ENCODE results near the gene WBP2NL. TPM values are rescaled to one million over a fixed set of nuclear protein-coding genes. Genes with fewer than 3 reads are reported as not detected.

The WBP2NL gene
- polyA plus RNA-seq, 2 of the 4 experiments (the other 2 are of a cell fraction): 0.10 to 0.14 TPM

DNA sequence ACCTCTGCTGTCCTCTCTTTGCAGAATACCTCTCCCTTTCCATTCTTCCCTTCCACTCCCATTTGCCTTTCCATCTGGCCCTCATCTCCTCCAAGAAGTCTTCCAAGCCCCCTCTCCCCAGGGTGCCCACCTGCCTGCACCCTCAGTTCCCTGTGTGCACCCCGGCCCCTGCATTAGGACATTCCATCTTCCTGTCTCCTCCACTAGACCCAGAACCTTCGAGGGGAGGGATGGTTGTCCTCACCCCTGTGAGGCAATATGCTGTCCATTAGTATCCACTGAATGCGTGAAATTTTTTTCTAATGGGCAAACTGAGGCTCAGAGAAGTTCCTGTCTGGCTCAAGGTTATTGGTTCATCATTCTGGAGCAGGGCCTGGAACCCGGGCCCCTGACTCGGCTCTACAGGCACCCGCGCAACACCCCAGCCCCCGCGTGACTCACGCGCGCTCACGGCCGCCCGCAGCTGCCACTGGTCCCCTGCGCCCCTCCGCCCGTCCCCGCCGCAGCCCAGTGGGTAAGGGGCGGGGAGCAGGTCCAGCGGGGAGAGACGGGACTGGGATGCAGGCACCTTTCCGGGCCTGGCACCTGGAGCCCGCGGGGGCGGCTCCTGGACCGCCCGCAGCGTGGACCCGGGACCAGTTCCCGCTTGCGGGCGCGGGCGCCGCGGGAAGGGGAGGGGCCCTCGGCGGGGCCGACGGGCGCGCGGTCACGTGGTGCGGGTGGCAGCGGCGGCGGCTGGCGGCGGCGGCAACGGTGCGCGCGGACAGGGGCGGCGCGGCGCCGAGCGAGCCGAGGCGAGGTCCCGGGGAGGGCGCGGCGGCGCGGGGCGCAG lies 22.3 kb upstream of the WBP2NL start:
- Histone ChIP-seq H3K27ac (peak overlapping the region; percentile 66 to 84), H3K4me3 (peak overlapping the region; percentile 58), H3K4me1 (no peaks in the 10 kb centered on the region), H3K4me2 (peak overlapping the region; percentile 97), H3K9me3 (no peaks in the 10 kb centered on the region)
- TF ChIP-seq KDM5A (IDR thresholded peaks at IDR 0.05) (no peak), ESRRA (IDR thresholded peaks at IDR 0.05; ENCODE audit: borderline replicate concordance, low read length) (no peak), MAFK (IDR thresholded peaks at IDR 0.05; ENCODE audit: partially characterized antibody) (no peak)
- ChIA-PET POLR2A (no interaction called here), CTCF (interaction anchor here (1.6 kb wide), 1 partner anchor 9 kb away, joined by 4 read pairs; no protein-coding TSS in a partner anchor)
- no peak for FAIRE-seq
- WGBS (ENCODE audit: missing lambda C conversion rate): 15% methylated on average over 6 of the region's 72 CpGs
- DNase-seq (ENCODE audit: low read depth in 1 of 2, low spot score in 1 of 2): no peak
- peak; percentile 39 to 41; a peak in 5 of 6 replicates for ATAC-seq

DNA sequence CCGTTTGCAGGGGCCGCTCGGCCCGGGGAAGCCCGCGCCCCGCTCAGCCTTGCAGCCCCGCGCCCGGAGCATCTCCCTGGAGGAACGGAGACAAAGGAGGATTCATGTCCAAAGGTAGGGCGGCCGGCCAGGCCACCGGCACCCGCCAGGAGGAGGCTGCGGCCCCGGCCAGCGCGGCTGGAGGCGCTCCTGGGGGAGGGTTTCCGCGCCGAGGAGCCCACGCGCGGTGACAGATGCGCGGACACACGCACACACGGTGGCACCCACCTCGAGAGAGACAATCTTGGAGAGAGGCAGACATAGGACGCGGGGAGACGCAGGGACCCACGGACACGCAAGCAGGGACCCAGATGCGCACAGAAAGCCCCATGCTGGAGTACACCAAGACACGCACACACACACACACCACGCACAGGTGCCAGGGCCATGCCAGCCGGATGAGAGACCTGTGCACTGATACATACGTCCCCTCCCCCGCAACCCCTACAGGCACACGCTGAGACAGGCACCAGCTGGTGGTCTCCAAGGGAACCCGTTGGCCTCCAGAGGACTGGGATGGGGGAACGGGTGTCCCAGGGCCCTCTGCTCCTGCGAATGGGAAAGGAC lies 21.5 kb upstream of the WBP2NL start:
- peak overlapping the region; percentile 97 for H3K4me2 ChIP-seq
- no peaks in the 10 kb centered on the region for H3K9me3 ChIP-seq
- ChIA-PET POLR2A (no interaction called here), CTCF (interaction anchor here (0.6 to 1.0 kb wide), 2 partner anchors 13 to 16 kb away, joined by 4 read pairs; no protein-coding TSS in a partner anchor)
- ATAC-seq (peak; percentile 32 to 41; a peak in 5 of 6 replicates), DNase-seq (ENCODE audit: low read depth in 1 of 2, low spot score in 1 of 2) (no peak), FAIRE-seq (no peak)
- 32% methylated on average over 4 of the region's 46 CpGs for WGBS (ENCODE audit: missing lambda C conversion rate)
- TF ChIP-seq, protein P1, sequence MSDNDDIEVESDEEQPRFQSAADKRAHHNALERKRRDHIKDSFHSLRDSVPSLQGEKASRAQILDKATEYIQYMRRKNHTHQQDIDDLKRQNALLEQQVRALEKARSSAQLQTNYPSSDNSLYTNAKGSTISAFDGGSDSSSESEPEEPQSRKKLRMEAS (IDR thresholded peaks at IDR 0.05): no peak
- TF ChIP-seq HDAC2 (IDR thresholded peaks at IDR 0.05): no peak
- no peak for TF ChIP-seq HOXB5 (CRISPR knock-in tag; IDR thresholded peaks at IDR 0.05)
- TF ChIP-seq MAZ (IDR thresholded peaks at IDR 0.05; ENCODE audit: borderline replicate concordance, low read depth, low read length): no peak
- no peak for TF ChIP-seq RARB (CRISPR knock-in tag; IDR thresholded peaks at IDR 0.05)
- TF ChIP-seq CHD4 (IDR thresholded peaks at IDR 0.05; ENCODE audit: borderline replicate concordance): no peak
- TF ChIP-seq ZC3H11A (IDR thresholded peaks at IDR 0.05): no peak
- no peak for TF ChIP-seq RFX5 (IDR thresholded peaks at IDR 0.05)
- TF ChIP-seq ZFP36 (IDR thresholded peaks at IDR 0.05; ENCODE audit: borderline replicate concordance, partially characterized antibody): no peak
- no peak for TF ChIP-seq CBX2 (IDR thresholded peaks at IDR 0.05; ENCODE audit: borderline replicate concordance, low read depth)
- no peak for TF ChIP-seq SMC3 (IDR thresholded peaks at IDR 0.05)
- no peak for TF ChIP-seq MAFK (IDR thresholded peaks at IDR 0.05; ENCODE audit: partially characterized antibody)
- TF ChIP-seq, protein P2, sequence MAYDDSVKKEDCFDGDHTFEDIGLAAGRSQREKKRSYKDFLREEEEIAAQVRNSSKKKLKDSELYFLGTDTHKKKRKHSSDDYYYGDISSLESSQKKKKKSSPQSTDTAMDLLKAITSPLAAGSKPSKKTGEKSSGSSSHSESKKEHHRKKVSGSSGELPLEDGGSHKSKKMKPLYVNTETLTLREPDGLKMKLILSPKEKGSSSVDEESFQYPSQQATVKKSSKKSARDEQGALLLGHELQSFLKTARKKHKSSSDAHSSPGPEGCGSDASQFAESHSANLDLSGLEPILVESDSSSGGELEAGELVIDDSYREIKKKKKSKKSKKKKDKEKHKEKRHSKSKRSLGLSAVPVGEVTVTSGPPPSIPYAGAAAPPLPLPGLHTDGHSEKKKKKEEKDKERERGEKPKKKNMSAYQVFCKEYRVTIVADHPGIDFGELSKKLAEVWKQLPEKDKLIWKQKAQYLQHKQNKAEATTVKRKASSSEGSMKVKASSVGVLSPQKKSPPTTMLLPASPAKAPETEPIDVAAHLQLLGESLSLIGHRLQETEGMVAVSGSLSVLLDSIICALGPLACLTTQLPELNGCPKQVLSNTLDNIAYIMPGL (CRISPR knock-in tag; IDR thresholded peaks at IDR 0.05; ENCODE audit: borderline replicate concordance): no peak
- TF ChIP-seq JUN (IDR thresholded peaks at IDR 0.05): no peak
- no peak for TF ChIP-seq ESRRA (IDR thresholded peaks at IDR 0.05; ENCODE audit: borderline replicate concordance, low read length)
- TF ChIP-seq, protein P3, sequence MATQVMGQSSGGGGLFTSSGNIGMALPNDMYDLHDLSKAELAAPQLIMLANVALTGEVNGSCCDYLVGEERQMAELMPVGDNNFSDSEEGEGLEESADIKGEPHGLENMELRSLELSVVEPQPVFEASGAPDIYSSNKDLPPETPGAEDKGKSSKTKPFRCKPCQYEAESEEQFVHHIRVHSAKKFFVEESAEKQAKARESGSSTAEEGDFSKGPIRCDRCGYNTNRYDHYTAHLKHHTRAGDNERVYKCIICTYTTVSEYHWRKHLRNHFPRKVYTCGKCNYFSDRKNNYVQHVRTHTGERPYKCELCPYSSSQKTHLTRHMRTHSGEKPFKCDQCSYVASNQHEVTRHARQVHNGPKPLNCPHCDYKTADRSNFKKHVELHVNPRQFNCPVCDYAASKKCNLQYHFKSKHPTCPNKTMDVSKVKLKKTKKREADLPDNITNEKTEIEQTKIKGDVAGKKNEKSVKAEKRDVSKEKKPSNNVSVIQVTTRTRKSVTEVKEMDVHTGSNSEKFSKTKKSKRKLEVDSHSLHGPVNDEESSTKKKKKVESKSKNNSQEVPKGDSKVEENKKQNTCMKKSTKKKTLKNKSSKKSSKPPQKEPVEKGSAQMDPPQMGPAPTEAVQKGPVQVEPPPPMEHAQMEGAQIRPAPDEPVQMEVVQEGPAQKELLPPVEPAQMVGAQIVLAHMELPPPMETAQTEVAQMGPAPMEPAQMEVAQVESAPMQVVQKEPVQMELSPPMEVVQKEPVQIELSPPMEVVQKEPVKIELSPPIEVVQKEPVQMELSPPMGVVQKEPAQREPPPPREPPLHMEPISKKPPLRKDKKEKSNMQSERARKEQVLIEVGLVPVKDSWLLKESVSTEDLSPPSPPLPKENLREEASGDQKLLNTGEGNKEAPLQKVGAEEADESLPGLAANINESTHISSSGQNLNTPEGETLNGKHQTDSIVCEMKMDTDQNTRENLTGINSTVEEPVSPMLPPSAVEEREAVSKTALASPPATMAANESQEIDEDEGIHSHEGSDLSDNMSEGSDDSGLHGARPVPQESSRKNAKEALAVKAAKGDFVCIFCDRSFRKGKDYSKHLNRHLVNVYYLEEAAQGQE (IDR thresholded peaks at IDR 0.05): no peak
- TF ChIP-seq NFE2L2 (conservative IDR thresholded peaks at IDR 0.05; ENCODE audit: low read length): no peak
- no peak for TF ChIP-seq CHD2 (IDR thresholded peaks at IDR 0.05; ENCODE audit: low read length, partially characterized antibody)
- TF ChIP-seq RAD21 (conservative IDR thresholded peaks at IDR 0.05 in 1 of 2, IDR thresholded peaks at IDR 0.05 in 1 of 2): no peak
- peak overlapping the region; percentile 58 for H3K4me3 ChIP-seq
- H3K27ac ChIP-seq: peak overlapping the region; percentile 66 to 84; a peak in 5 of 6 replicates
- no peaks in the 10 kb centered on the region for H3K4me1 ChIP-seq

Measured in A549 (cell line).